ENCODE measurements around the gene NTF3. TPM values are rescaled to one million over a fixed set of nuclear protein-coding genes. Genes with fewer than 3 reads are reported as not detected.

Gene NTF3
- total and polyA plus RNA-seq, 2 of the 8 experiments (the other 6 are each of a cell fraction or from before 2014, with no cell fraction given): 1.4 to 2.3 TPM

DNA sequence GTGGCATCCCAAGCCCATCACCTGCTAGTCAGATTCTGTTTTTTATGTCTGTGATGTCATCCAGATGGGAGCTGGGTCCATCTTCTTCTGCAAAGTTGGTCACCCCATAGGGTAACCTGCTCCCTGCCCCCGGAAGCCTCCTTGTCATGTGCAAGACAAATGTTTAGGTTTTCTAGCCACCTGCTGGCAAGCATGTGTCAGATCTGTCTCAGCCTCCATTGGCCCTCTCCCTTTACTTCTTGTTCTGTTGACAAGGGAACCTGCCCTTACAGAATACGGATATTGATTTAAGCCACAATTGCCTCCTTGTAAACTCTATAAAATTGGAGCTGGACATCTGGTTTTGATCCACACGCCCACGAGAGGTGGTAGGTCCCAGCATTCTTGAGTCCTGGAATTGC, 7.5 kb downstream of the NTF3 start:
- Histone ChIP-seq H2AFZ (ENCODE audit: low read length) (no peak overlapping the region), H3K27ac (ENCODE audit: low read depth, low read length) (no peak overlapping the region), H4K8ac (ENCODE audit: extremely low read depth, insufficient read depth, low read length) (no peak overlapping the region), H3K4ac (replicated peaks; ENCODE audit: insufficient read length, low read depth, low read length) (no peak overlapping the region), H2BK120ac (replicated peaks; ENCODE audit: low read depth, low read length) (no peak overlapping the region), H3K36me3 (ENCODE audit: control insufficient read depth in 2 of 4, insufficient read depth in 4 of 4, low read length in 3 of 4) (no peaks in the 10 kb centered on the region), H2BK12ac (ENCODE audit: low read depth, low read length) (no peak overlapping the region), H3K23ac (ENCODE audit: insufficient read length) (no peak overlapping the region), H4K5ac (ENCODE audit: insufficient read length, low read depth, low read length) (no peak overlapping the region), H3K4me2 (ENCODE audit: insufficient read depth in 1 of 2, low read depth in 2 of 2, low read length in 2 of 2) (no peak overlapping the region), H3K4me3 (ENCODE audit: extremely low read depth in 1 of 4, insufficient read depth in 2 of 4, low read depth in 3 of 4, low read length in 4 of 4) (no peak overlapping the region), H4K91ac (replicated peaks; ENCODE audit: insufficient read length, low read length) (no peak overlapping the region), H3K18ac (ENCODE audit: extremely low read depth, low read length) (no peak overlapping the region), H3K79me2 (ENCODE audit: control insufficient read depth in 1 of 2, insufficient read depth in 2 of 2, low read length in 2 of 2) (no peaks in the 10 kb centered on the region), H3K4me1 (replicated peaks in 1 of 4; ENCODE audit: control insufficient read depth in 3 of 4, insufficient read depth in 4 of 4, low read length in 3 of 4) (peaks cover 3 to 12% (median 7%) of the 10 kb centered on the region in 4 experiments; a peak in 6 of 7 replicates), H2AK5ac (ENCODE audit: low read depth, low read length) (no peak overlapping the region), H2BK15ac (ENCODE audit: low read length) (no peak overlapping the region), H3K9me3 (ENCODE audit: insufficient read depth in 2 of 2, low read depth in 1 of 2, low read length in 1 of 2) (no peaks in the 10 kb centered on the region; a peak in 1 of 4 replicates), H2BK20ac (ENCODE audit: low read length) (no peak overlapping the region), H3K9ac (replicated peaks in 1 of 4; ENCODE audit: extremely low read depth in 1 of 4, low read depth in 3 of 4, low read length in 3 of 4) (no peak overlapping the region), H3K79me1 (ENCODE audit: low read depth, low read length) (0 out of 2 replicates have a peak, but pooled peaks cover 2% of the 10 kb centered on the region), H3K14ac (ENCODE audit: insufficient read length) (no peak overlapping the region), H3K56ac (replicated peaks; ENCODE audit: insufficient read length, low read depth, low read length) (no peak overlapping the region), H3K27me3 (replicated peaks in 1 of 4; ENCODE audit: control insufficient read depth in 3 of 4, extremely low read depth in 1 of 4, insufficient read depth in 3 of 4, low read length in 3 of 4) (peaks cover 11 to 21% (median 18%) of the 10 kb centered on the region in 4 experiments), H3K23me2 (ENCODE audit: low read depth, low read length) (peaks cover 2% of the 10 kb centered on the region; the same call in 1 of the 2 replicates), H4K20me1 (replicated peaks in 1 of 2; ENCODE audit: control insufficient read depth in 1 of 2, insufficient read depth in 2 of 2, low read length in 2 of 2) (peaks cover 5% of the 10 kb centered on the region in 2 experiments), H2BK5ac (ENCODE audit: low read depth, low read length) (no peak overlapping the region)
- CTCF ChIA-PET (ENCODE audit: partially characterized antibody): interaction anchor here (0.7 to 8.4 kb wide), 11 partner anchors 8 to 379 kb away, joined by 3 to 108 read pairs (median 4); partner anchors contain the start of gene NTF3
- no peak for TF ChIP-seq NRF1 (IDR thresholded peaks at IDR 0.05; ENCODE audit: low read depth, low read length)
- TF ChIP-seq RAD21 (IDR thresholded peaks at IDR 0.05 in 1 of 2, conservative IDR thresholded peaks at IDR 0.05 in 1 of 2; ENCODE audit: low read depth in 2 of 2, low read length in 2 of 2): peak in 1 of 2 experiments; percentile 12; a peak in 1 of 4 replicates
- TF ChIP-seq, protein P1, sequence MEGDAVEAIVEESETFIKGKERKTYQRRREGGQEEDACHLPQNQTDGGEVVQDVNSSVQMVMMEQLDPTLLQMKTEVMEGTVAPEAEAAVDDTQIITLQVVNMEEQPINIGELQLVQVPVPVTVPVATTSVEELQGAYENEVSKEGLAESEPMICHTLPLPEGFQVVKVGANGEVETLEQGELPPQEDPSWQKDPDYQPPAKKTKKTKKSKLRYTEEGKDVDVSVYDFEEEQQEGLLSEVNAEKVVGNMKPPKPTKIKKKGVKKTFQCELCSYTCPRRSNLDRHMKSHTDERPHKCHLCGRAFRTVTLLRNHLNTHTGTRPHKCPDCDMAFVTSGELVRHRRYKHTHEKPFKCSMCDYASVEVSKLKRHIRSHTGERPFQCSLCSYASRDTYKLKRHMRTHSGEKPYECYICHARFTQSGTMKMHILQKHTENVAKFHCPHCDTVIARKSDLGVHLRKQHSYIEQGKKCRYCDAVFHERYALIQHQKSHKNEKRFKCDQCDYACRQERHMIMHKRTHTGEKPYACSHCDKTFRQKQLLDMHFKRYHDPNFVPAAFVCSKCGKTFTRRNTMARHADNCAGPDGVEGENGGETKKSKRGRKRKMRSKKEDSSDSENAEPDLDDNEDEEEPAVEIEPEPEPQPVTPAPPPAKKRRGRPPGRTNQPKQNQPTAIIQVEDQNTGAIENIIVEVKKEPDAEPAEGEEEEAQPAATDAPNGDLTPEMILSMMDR (IDR thresholded peaks at IDR 0.05; ENCODE audit: control extremely low read depth in 1 of 3, insufficient read depth in 1 of 3, low read depth in 1 of 3, low read length in 3 of 3): peak in 1 of 3 experiments; percentile 6; a peak in 1 of 4 replicates
- TF ChIP-seq EZH2 (IDR thresholded peaks at IDR 0.05; ENCODE audit: low read depth, low read length, severe bottlenecking): no peak
- TF ChIP-seq KDM5A (IDR thresholded peaks at IDR 0.05; ENCODE audit: low read length): no peak
- DNase-seq (ENCODE audit: low read depth in 1 of 2, low spot score in 2 of 2) (no peak), FAIRE-seq (no peak)
- POLR2A ChIA-PET (ENCODE audit: partially characterized antibody): interaction anchor here (1.4 kb wide), 1 partner anchor 13 kb away, joined by 5 read pairs; no protein-coding TSS in a partner anchor
- 85% methylated on average over 4 of the region's 4 CpGs; no CpG with 5 or more reads in 1 of the 2 experiments for WGBS, 2 experiments (ENCODE audit: extremely low coverage in 1 of 2, insufficient coverage in 1 of 2, insufficient read length in 1 of 2, insufficient replicate concordance in 2 of 2, low coverage in 1 of 2, low lambda C conversion rate in 2 of 2, missing lambda C conversion rate in 1 of 2)
